GM18505 (cell line): ENCODE results near the gene WNT7A.

Source experiments
- ATAC-seq: cut with Tn5 transposase; IDR thresholded peaks from one replicate; pipeline ENCODE4 v1.9.1; 2021; ENCODE audit not compliant: unreplicated experiment
- POLR2A ChIP-seq: IDR thresholded peaks from 4 replicates; pipeline ENCODE4 v1.6.1; 2011; ENCODE audit warnings: borderline replicate concordance; ENCODE audit not compliant: insufficient read depth, insufficient read length; ENCODE audit errors: extremely low read depth

WNT7A gene

DNA sequence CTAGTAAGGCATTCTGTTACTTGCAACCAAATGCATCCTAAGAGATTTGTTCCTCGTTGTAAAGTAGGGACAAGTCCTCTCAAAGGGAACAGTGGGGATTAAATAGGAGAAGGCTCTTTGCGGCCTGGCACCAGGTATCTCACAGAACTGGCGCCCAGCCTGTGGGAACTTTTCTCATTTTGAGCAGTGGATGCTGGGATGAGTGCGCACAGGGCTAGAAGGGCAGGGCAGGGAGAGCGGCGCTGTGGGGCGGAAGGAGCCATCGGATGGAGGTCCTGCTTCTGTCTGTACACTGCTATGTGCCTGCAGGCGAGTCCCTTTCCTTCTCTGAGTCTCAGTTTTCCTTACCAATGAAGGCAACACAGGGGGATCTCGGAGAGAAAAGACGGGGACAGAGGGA is 50.6 kb downstream of the WNT7A start:
- no peak for TF ChIP-seq POLR2A
- no peak for ATAC-seq

DNA sequence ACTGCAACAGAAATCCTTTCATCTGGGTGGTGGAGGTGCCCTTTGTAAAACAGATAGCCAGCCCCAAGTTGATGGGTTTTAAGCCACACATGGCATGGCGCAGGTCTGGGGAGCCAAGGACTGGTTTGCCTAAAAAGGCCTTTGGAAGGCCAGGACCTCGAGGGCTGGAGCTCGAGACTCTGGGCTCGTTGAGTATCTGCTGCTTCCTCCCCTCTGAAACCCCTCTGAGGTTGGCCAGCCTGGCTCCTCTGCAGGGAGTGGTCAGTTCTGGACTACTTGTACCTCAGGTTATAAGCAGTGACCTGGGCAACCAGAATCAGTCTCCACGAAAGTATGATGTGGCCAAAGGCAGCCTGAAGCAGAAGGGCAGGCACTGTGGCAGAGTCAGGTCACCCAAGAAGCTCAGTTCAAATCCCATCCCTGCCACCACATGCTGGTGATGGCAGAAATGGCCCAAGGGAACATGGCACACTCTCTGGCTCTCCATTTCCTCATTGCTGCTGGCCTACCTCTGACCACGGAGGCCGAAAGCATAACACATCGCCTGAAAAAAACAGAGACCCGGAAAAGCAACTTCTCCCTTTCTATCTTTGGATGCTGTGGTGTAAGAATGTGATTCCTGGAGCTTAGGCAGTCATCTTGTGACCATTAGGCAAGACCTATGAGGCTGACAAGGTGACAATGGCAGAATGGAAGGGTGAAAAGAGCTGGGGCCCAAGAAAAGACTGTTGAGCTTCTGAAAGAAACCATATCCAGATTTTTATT is 51.2 kb downstream of the WNT7A start:
- TF ChIP-seq POLR2A: no peak
- no peak for ATAC-seq

DNA sequence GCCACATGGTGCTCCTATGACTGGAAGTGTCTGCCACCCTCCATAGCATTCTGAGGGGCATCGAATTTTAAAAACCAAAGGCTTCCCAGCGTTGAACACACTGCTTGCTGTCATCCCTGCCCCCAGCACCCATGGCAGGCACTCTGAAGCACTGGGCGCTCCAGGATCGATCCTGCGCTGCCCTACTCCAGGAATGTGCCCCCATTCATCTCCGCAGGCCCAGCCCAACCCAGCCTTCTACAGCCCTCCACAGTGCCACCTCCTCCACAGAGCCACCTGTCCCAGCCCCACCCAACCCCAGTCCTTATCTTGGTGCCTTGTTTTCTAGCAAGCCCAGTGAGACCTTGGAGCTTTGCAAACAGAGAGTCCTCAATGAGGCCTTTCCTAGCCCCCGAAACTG is 52.2 kb downstream of the WNT7A start:
- ATAC-seq: no peak
- no peak for TF ChIP-seq POLR2A

DNA sequence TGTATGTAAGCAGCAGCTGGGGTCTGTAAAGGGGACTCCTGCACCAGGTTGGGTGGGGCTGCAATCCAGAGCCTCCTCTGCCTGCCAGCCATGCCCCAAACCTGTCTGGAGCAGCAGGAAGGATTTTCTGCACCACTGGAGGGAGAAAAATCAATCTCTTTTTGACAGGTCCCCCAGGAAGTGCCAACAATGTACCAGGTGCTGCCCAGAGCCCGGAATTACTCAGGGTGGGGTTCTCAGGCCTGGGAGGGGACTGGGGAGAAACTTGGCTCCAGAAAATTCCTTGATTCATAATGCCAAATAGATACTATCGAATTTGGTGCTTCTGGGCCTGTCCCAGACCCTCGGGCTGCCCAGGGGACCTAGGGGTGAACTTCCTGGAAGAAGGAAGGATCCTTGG is 52.6 kb downstream of the WNT7A start:
- no peak for ATAC-seq
- no peak for TF ChIP-seq POLR2A

DNA sequence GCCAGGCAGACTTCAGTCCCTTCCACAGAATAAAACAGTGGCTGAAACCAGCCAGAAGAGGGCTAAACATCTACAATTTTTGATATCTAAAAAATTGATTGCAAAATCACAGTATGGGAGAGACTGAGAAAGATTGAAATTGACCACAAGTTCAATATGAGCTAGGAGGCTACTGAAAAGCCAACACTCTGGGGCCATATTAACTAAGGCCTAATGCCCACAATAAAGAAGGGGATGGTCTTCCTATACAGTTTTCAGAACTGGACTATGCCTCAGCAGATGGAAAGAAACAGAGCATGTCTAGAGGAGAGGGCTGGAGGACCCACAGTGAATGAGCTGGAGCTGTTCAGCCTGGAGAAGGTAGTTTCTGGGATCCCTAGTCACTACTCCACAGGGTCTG is 53.2 kb downstream of the WNT7A start:
- TF ChIP-seq POLR2A: no peak
- no peak for ATAC-seq

DNA sequence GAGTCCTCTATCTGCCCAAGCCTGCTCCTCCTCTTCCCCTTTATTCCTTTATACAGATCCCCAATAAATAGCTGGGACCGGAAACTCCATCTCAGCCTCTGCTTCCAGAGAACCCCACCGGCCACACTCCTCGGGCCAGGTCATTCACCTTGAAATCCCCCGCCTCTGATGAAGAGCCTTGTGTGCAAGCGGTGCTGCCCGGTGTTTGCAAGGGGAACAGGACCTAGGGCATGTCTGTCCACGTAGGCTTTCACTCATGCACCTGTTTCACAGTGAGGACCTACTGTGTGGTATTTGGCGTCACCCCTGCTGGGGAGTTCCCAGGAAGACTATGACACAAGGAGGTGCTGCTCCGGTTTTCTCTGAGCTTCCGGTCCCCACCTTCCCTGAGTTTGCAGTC is 54.0 kb downstream of the WNT7A start:
- no peak for TF ChIP-seq POLR2A
- ATAC-seq: no peak

DNA sequence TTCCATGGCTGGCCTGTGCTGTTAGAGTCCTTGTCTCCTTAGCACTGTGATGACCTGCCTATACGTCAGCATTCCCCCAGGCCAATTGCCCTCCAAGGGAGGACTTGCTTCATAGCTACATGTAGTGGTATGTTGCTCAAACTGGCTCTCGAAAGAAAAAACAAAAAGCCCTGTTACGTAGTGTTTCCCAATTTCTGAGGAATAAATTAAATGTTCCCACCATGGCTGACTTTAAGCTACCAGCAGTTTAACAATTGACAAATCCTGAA is 54.6 kb downstream of the WNT7A start:
- ATAC-seq: no peak
- TF ChIP-seq POLR2A: no peak

DNA sequence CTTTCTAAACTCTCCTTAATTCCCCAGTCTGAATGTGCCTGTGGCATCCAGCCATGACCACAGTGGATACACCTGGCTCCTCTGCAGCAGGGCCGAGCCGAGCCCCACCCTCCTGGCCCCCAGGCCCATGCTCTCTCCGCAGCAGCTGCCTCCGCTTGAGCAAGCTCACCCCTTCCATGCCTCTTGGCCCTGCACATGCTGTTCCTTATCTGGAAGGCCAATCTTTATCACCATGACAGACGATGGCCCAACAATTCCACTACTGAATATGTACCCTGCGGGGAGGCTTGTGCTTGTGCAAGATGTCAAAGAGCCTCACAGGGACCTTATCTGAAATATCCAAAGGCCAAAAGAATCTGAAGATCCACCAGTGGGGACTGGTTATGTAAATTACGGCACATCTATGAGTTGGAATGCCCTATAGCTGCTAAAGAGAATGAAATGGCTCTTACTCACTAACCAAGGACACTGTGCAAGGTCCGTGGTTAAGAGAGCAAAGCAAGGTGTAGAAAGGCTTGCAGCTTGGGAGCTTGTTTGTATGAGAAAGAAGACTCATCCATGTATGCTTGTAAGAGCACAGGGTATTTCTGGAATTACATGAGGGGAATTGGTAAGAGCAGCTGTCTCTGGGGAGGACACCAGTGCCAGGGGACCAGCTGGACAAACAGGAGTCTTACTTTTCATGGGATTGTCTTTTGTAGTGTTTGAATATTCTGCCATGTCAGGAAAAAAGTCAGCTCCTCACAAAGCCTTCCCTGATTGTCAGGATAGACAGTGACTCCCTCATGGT is 55.2 kb downstream of the WNT7A start:
- no peak for TF ChIP-seq POLR2A
- ATAC-seq: no peak

DNA sequence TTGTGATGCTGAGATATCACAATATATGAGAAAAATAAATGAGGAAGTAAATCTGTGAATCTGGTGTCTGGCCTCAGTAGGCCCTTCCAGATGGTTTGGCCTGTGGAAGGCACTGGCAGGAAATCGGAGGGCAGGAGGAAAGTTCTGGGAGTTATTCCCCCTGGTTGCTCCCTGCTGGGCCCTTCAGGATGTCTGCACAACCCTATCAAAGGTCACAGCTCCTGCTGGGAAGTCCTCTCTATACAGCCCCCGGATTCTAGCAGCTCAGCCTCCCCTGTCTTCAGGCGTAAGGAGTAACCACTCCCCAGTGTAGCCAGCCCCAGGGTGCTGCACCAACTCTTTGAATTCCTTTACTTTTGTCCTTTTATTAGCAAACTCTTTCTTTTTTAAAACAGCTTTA is 56.2 kb downstream of the WNT7A start:
- ATAC-seq: no peak
- no peak for TF ChIP-seq POLR2A

DNA sequence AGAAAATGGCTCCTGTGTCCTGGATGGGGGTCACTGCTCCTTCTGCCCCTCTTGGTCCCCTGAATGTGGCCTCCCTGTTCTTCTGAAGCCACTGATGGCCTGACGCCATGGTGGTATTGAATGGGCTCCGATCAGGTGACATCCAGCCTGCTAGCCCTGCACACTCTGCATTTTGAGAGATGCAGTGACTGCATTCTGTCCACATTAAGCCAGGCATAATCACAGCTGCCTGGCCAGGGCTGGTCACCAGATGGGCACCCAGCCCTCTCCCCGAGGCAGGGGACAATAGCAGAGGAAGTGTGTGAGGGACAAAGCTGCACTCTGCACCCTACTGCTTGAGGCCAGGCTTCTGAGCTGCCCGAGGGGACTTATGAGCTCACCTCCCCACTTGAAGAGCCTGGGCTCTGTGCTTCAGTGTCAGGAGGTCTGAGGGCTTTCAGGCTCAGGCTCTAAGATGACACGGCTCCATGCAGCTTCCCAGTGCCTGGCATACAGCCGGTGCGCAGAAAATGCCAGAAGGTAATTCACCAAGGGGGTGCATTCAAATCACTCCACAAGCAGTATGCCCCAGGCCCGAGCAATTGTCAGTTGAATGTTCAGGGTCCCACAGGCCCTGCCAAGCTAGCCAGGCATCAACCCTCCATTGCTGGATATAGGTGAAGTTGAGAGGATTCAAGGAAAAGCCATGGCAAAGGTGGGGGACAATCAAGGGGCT is 56.8 kb downstream of the WNT7A start:
- no peak for ATAC-seq
- TF ChIP-seq POLR2A: no peak

DNA sequence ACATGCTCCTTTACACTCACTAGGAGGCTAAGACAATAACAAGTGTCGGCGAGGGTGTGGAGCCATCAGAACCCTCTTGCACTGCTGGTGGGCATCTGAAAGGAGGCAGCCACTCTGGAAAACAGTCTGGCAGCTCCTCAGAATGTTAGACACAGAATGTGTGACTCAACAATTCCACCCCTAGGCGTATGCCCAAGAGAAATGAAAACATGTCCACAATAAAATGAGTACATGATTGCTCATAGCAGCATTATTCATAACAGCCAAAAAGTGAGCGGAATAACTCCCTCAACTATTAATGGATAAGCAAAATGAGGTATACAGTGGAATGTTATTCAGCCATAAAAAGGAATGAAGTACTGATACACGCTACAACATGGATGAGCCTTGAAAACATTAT is 57.8 kb downstream of the WNT7A start:
- ATAC-seq: no peak
- TF ChIP-seq POLR2A: no peak

DNA sequence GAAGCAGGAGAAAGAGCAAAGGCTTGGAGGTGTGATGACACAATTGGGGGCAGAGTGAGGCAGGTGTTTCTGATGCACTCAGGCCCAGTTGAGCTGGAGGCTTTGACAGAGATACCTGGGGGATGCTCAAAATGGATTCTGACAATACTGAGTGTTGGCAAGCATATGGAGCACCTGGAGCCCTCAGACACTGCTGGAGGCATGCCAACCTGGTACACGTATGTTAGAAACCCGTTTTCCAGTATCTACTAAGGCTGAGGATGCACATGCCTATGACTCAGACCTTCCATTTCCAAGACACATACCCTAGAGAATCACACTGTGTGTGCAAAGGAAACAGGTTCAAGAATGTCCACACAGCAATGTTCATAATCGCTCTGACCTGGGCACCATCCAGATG is 58.7 kb downstream of the WNT7A start:
- no peak for TF ChIP-seq POLR2A
- no peak for ATAC-seq

DNA sequence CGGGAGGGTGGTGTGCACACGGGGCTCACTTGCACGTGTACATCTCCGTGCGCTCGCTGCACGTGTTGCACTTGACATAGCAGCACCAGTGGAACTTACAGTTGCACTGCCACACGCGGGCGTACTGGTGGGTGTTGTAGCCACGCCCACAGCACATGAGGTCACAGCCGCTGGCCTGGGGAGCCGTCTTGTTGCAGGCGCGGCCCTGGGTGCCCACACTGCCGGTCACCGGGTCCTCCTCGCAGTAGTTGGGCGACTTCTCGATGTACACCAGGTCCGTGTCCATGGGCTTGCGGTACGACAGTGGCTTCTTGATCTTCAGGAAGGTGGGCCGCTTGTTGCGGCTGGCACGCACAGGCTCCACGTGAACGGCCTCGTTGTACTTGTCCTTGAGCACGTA is 61.0 kb downstream of the WNT7A start:
- ATAC-seq: no peak
- TF ChIP-seq POLR2A: no peak
